Keratinocyte (primary cell): ENCODE data around the gene TFIP11. TPM values are rescaled to one million over a fixed set of nuclear protein-coding genes. Genes with fewer than 3 reads are reported as not detected.

Experiments
- DNase-seq: peaks from one replicate; pipeline ENCODE4 v3.0.0-alpha.2; 2011; ENCODE audit warnings: low read depth, missing footprints, low spot score
- FAIRE-seq: peaks from 2 replicates; lab custom pipeline; 2011; peaks lifted over from hg19 to GRCh38; lab: Jason Lieb, UNC
- H2AFZ ChIP-seq: 2 replicates; pipeline ENCODE4 v1.6.0; 2012; ENCODE audit warnings: low read length, control low read depth, inconsistent platforms; ENCODE audit not compliant: control insufficient read depth
- H3K27ac ChIP-seq: 2 replicates; pipeline ENCODE4 v1.5.1; 2011; ENCODE audit warnings: low read length; ENCODE audit not compliant: control insufficient read depth, insufficient read depth
- H3K27me3 ChIP-seq: 3 replicates; pipeline ENCODE4 v1.6.0; 2011; ENCODE audit warnings: low read length; ENCODE audit not compliant: control insufficient read depth, insufficient read depth; ENCODE audit errors: extremely low read depth
- H3K36me3 ChIP-seq, 2 experiments: 2 replicates in 1 of 2; 3 replicates in 1 of 2; pipeline ENCODE4 v1.5.1; 2011; ENCODE audit warnings: low read length in 2 of 2, mild to moderate bottlenecking in 1 of 2; ENCODE audit not compliant: control insufficient read depth in 2 of 2, insufficient read depth in 2 of 2; ENCODE audit errors: extremely low read depth in 1 of 2
- H3K4me1 ChIP-seq: 3 replicates; pipeline ENCODE4 v1.5.1; 2011; ENCODE audit warnings: low read length; ENCODE audit not compliant: control insufficient read depth, insufficient read depth; ENCODE audit errors: extremely low read depth
- H3K4me2 ChIP-seq: 3 replicates; pipeline ENCODE4 v1.6.0; 2011; ENCODE audit warnings: low read depth, low read length; ENCODE audit not compliant: control insufficient read depth, insufficient read depth; ENCODE audit errors: extremely low read depth
- H3K4me3 ChIP-seq, 3 experiments: fragments of 200-600 bp in 1 of 3; sonication (generic) in 1 of 3; 2 replicates in 2 of 3; 3 replicates in 1 of 3; pipeline ENCODE4 v1.5.1; 2011 to 2016; ENCODE audit warnings: low read length in 3 of 3, mild to moderate bottlenecking in 3 of 3, control low read depth in 2 of 3, inconsistent platforms in 1 of 3, low read depth in 1 of 3, mixed read lengths in 1 of 3, mixed run types in 1 of 3, moderate library complexity in 1 of 3; ENCODE audit not compliant: control insufficient read depth in 2 of 3, insufficient read depth in 2 of 3; ENCODE audit errors: extremely low read depth in 1 of 3
- H3K79me2 ChIP-seq: 2 replicates; pipeline ENCODE4 v1.6.0; 2012; ENCODE audit warnings: low read length; ENCODE audit not compliant: control insufficient read depth, insufficient read depth
- H3K9ac ChIP-seq: 3 replicates; pipeline ENCODE4 v1.6.0; 2011; ENCODE audit warnings: low read length; ENCODE audit not compliant: control insufficient read depth, insufficient read depth; ENCODE audit errors: extremely low read depth
- H3K9me1 ChIP-seq: 3 replicates; pipeline ENCODE4 v1.6.0; 2011; ENCODE audit warnings: low read length; ENCODE audit not compliant: control insufficient read depth, insufficient read depth; ENCODE audit errors: extremely low read depth
- H3K9me3 ChIP-seq: 2 replicates; pipeline ENCODE4 v1.5.1; 2012; ENCODE audit warnings: low read depth, low read length; ENCODE audit not compliant: control insufficient read depth
- H4K20me1 ChIP-seq: 3 replicates; pipeline ENCODE4 v1.6.0; 2011; ENCODE audit warnings: low read length; ENCODE audit not compliant: control insufficient read depth, insufficient read depth; ENCODE audit errors: extremely low read depth
- CTCF ChIP-seq, 3 experiments: IDR thresholded peaks in 1 of 3; conservative IDR thresholded peaks in 1 of 3; optimal IDR thresholded peaks in 1 of 3; 2 replicates in 2 of 3; 3 replicates in 1 of 3; pipeline versions ENCODE3 to v1.5.1; 2011; ENCODE audit warnings: low read length in 3 of 3, mild to moderate bottlenecking in 3 of 3, moderate library complexity in 2 of 3, control low read depth in 1 of 3, inconsistent platforms in 1 of 3; ENCODE audit not compliant: insufficient read depth in 2 of 3; ENCODE audit errors: extremely low read depth in 1 of 3
- EZH2 ChIP-seq: IDR thresholded peaks from one replicate; pipeline ENCODE4 v1.6.1; 2012; ENCODE audit warnings: inconsistent platforms, mild to moderate bottlenecking, low read length, moderate library complexity
- dilution Hi-C: fragments of 300-500 bp; cut with MboI; formaldehyde crosslinking; loops from one replicate; pipeline ENCODE4 v1.7.0; 2020; ENCODE audit warnings: low sequenced_read_pairs; ENCODE audit not compliant: extremely low pct_ligation_motif_present
- polyA plus RNA-seq, 5 experiments: library from polyadenylated mRNA; depleted of rRNA in 3 of 5; stranded (reverse) in 3 of 5; stranded (forward) in 1 of 5; unstranded in 1 of 5; fragments of >200 nt; gene quantifications; 1 replicate in 1 of 5; 2 replicates in 3 of 5; 3 replicates in 1 of 5; pipeline versions ENCODE4 v1.2.1 to v1.2.3, GENCODE V29; 2011 to 2012; ENCODE audit warnings: missing spikeins in 2 of 5, low read depth in 1 of 5, low replicate concordance in 1 of 5

TFIP11 gene
- polyA plus RNA-seq, 1 donor (not counting 4 experiments of a cell fraction or from before 2014, with no cell fraction given): 30.3 TPM

GRCh38 chr22:26550498-26551033 lies 38.3 kb upstream of the TFIP11 start:
- DNase-seq: no peak
- Histone ChIP-seq H3K79me2 (peaks cover 15% of the 10 kb centered on the region), H3K27me3 (no peaks in the 10 kb centered on the region), H3K4me2 (no peak overlapping the region), H3K4me1 (peaks cover 48% of the 10 kb centered on the region), H2AFZ (no peak overlapping the region), H3K4me3 (no peak overlapping the region), H3K9me3 (no peaks in the 10 kb centered on the region), H3K9me1 (no peaks in the 10 kb centered on the region), H3K27ac (no peak overlapping the region), H4K20me1 (no peaks in the 10 kb centered on the region), H3K9ac (no peak overlapping the region), H3K36me3 (no peaks in the 10 kb centered on the region)
- FAIRE-seq: no peak
- no peak for TF ChIP-seq EZH2
- TF ChIP-seq CTCF (optimal IDR thresholded peaks at IDR 0.05 in 1 of 3, IDR thresholded peaks at IDR 0.05 in 1 of 3, conservative IDR thresholded peaks at IDR 0.05 in 1 of 3; ENCODE audit: extremely low read depth in 1 of 3, insufficient read depth in 2 of 3, low read length in 3 of 3): no peak
- dilution Hi-C loops: no loop called here

DNA sequence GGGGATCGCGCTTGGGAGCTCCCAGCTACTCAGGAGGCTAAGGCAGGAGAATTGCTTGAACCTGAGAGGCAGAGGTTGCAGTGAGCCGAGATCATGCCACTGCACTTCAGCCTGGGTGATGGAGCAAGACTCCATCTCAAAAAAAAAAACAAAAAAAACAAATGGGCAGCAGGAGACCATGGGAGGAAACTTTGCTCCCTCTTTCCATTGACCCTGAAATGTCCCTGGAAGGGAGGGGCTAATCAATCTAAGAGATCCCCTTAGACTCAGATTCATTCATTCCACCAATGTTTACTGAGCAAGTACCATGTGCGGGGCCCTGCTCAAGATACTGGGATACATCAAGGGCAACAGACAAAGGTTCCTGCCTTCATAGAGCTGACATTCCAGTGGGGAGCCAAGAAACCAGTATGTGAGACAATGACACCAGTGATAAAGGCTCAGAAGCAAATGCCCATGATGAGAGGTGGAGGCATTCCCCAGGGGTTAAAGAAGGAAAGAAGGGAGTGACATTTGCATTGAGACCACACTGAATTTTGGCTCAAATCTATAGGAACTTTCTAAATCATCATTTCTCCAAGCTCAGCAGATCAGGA lies 37.7 kb upstream of the TFIP11 start:
- no peak overlapping the region for H3K4me2 ChIP-seq
- H3K79me2 ChIP-seq: peaks cover 15% of the 10 kb centered on the region
- no peak for DNase-seq
- H3K9me1 ChIP-seq: no peaks in the 10 kb centered on the region
- no peaks in the 10 kb centered on the region for H3K27me3 ChIP-seq
- H3K4me3 ChIP-seq: no peak overlapping the region
- dilution Hi-C loops: no loop called here
- peaks cover 48% of the 10 kb centered on the region for H3K4me1 ChIP-seq
- no peak for TF ChIP-seq CTCF (optimal IDR thresholded peaks at IDR 0.05 in 1 of 3, IDR thresholded peaks at IDR 0.05 in 1 of 3, conservative IDR thresholded peaks at IDR 0.05 in 1 of 3; ENCODE audit: extremely low read depth in 1 of 3, insufficient read depth in 2 of 3, low read length in 3 of 3)
- TF ChIP-seq EZH2: no peak
- H3K27ac ChIP-seq: no peak overlapping the region
- FAIRE-seq: no peak
- no peaks in the 10 kb centered on the region for H3K36me3 ChIP-seq
- H4K20me1 ChIP-seq: no peaks in the 10 kb centered on the region
- no peak overlapping the region for H3K9ac ChIP-seq
- no peak overlapping the region for H2AFZ ChIP-seq
- H3K9me3 ChIP-seq: no peaks in the 10 kb centered on the region
